ENCODE measurements around the gene WIPF1.

GRCh38 chr2:174554529-174555150, 43.0 kb downstream of the WIPF1 start:
- no peak for TF ChIP-seq POLR2A (IDR thresholded peaks at IDR 0.05)
- TF ChIP-seq, protein P1, sequence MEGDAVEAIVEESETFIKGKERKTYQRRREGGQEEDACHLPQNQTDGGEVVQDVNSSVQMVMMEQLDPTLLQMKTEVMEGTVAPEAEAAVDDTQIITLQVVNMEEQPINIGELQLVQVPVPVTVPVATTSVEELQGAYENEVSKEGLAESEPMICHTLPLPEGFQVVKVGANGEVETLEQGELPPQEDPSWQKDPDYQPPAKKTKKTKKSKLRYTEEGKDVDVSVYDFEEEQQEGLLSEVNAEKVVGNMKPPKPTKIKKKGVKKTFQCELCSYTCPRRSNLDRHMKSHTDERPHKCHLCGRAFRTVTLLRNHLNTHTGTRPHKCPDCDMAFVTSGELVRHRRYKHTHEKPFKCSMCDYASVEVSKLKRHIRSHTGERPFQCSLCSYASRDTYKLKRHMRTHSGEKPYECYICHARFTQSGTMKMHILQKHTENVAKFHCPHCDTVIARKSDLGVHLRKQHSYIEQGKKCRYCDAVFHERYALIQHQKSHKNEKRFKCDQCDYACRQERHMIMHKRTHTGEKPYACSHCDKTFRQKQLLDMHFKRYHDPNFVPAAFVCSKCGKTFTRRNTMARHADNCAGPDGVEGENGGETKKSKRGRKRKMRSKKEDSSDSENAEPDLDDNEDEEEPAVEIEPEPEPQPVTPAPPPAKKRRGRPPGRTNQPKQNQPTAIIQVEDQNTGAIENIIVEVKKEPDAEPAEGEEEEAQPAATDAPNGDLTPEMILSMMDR (IDR thresholded peaks at IDR 0.05), result no peak

All from esophagus squamous epithelium (tissue), 4 donors.